ENCODE data around the gene RNF181.
"Not testable (repeated sequence)": the region's sequence is repeated elsewhere in the genome, so short reads cannot be mapped to it uniquely, and the experiment has no call there.

RNF181 gene

GRCh38 chr2:85615413-85615728, 19.8 kb downstream of the RNF181 start:
- no peak for DNase-seq

- DNase-seq, result not testable (repeated sequence)
These were observed 22.2 kb downstream of the RNF181 start for GRCh38 chr2:85617723-85618122.

- DNase-seq, result no peak
These were observed 24.1 kb downstream of the RNF181 start for GRCh38 chr2:85619617-85620016.

DNA sequence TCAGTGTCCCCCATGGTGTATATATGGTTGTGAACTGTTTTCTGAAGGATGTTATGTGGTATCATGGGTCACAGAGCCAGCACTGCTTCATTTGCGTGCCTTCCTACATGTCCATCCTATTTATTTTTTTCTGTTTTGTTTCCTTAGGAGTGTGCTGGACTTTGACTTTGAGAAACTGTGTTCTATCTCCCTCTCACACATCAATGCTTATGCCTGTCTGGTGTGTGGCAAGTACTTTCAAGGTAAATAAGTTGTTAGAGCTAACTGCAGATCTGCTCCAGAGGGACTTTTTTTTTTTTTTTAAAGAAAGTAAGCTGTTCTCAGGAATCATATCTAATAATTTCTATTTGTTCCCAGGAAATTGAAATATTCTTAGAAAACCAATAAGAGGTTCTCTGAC, 25.8 kb downstream of the RNF181 start:
- DNase-seq, result no peak

- no peak for DNase-seq
These were observed 28.4 kb downstream of the RNF181 start for GRCh38 chr2:85623991-85624390.

DNA sequence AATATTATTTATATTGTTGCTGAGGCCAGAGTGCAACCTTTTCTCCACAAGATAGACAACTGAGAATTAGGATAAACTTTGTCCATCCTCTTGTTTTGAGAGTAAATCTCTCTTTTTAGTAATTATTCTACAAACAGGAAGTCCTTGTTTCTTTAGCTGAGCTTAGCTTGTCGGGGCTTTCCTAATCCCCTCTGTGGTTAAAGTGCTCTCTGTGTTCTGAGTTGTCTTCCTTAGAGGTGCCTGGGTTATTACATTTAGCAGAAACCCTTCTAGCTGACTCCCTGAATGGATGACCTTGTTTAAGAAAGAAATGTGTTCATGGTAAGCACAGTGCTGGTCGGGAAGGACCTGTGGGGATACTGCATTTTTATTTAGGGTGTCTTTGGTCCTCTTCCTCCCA, 33.1 kb downstream of the RNF181 start:
- no peak for DNase-seq

DNA sequence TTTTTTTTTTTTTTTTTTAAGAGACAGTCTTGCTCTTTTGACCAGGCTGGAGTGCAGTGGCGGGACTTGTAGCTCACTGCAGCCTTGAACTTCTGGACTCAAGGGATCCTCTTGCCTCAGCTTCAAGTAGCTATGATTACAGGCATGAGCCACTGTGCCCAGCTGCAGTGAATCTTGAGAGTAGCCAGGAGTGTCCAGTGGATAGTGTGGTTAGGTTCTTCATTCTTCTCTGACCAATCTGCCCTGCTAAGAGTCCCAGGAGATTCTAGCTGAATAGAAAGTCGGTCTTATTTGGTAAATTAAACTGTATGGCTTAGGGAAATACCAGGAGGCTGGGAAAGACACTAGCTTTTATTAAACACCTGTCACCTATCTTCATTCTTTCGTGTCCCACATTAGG, 35.8 kb downstream of the RNF181 start:
- DNase-seq, result no peak

DNA sequence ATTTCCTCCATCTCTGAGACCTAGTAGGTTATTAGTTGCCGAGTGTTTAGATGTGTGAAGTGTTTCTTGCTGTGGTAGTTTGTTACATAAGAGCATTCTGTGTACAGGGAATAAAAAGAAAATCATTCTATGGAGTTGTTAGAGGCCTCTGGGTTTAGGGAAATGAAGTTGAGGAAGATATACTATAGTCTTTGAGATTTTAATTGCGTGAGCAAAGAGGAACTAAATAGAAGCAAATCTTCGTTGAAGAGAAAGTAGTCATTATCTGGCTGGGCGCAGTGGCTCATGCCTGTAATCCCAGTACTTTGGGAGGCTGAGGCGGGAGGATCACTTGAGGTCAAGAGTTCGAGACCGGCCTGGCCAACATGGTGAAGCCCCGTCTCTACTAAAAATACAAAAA, 39.5 kb downstream of the RNF181 start:
- DNase-seq, result no peak

DNA sequence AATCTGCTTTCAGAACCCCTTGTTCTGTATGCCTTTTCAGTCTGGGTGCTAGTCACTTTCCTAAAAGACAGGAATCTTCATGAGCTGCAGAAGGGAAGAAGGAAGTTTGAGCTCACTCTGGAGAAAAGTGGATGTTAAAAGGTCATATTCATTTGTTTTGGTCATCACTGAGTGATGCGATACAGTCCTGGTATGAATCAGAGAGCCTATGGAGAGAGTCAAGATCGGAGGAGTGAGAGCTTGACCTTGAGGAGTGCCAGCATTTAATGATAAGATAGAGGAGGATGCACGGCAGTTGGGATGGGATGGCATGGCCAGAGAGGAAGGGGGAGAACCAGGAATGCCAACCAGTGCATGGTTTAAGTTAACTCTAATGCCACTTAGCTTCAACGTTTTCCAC, 40.1 kb downstream of the RNF181 start:
- peak; percentile 18 for DNase-seq

DNA sequence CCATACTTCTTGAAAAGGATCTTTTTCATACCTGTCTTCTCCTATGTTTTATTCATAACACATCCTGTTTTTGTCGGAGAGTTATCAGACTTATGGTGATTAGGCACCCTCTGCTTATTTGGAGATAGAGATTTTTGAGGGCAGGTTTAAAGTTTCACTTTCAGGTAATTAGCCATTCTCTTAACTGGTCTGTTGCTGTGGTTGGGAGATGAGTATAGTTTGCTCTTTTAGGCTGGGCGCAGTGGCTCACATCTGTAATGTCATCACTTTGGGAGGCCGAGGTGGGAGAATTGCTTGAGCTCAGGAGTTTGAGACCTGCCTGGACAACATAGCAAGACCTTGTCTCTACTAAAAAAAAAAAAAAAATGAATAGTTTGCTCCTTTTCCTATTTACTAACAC, 47.2 kb downstream of the RNF181 start:
- no peak for DNase-seq

DNA sequence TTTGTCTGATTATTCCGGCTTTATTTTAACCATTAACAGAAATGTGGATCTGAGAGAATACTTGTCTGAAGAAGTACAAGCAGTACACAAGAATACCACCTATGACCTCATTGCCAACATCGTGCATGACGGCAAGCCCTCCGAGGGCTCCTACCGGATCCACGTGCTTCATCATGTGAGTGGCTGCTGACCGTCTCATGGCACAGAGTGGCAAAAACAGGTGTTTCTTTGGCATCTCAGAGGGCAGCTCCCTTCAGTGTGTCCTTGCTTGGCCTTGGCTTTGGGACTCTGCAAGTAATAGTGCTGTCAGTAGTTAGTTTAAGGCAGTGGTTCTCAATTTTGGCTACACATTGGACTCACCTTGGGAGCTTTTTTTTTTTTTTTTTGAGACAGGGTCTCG, 49.4 kb downstream of the RNF181 start:
- no peak for DNase-seq

- no peak for DNase-seq
These were observed 50.6 kb downstream of the RNF181 start for GRCh38 chr2:85646166-85646565.
